ENCODE data around the gene SLC25A30. TPM values are rescaled to one million over a fixed set of nuclear protein-coding genes. Genes with fewer than 3 reads are reported as not detected.
"Not testable (repeated sequence)": the region's sequence is repeated elsewhere in the genome, so short reads cannot be mapped to it uniquely, and the experiment has no call there.

SLC25A30 gene
- total RNA-seq, 1 experiment from 2014 or later = 6.3 TPM

GRCh38 chr13:45388664-45389063 is 29.5 kb downstream of the SLC25A30 start:
- no peak overlapping the region for H2BK5ac ChIP-seq (ENCODE audit: insufficient read length, low read length)
- no peak overlapping the region for H2AK5ac ChIP-seq (ENCODE audit: insufficient read length, low read length)
- no peaks in the 10 kb centered on the region for H3K79me2 ChIP-seq (ENCODE audit: insufficient read depth, low read length)
- H3K9me3 ChIP-seq (ENCODE audit: control insufficient read depth, low read depth, low read length) = no peaks in the 10 kb centered on the region
- H4K20me1 ChIP-seq (ENCODE audit: control insufficient read depth, insufficient read depth, insufficient read length) = no peaks in the 10 kb centered on the region
- no peak overlapping the region for H2BK20ac ChIP-seq (ENCODE audit: low read depth, low read length, poor library complexity, severe bottlenecking)
- no peaks in the 10 kb centered on the region for H3K27me3 Mint-ChIP-seq (ENCODE audit: low read depth)
- H3K23me2 ChIP-seq (ENCODE audit: insufficient read length, low read depth, low read length, poor library complexity, severe bottlenecking) = no peaks in the 10 kb centered on the region
- no peak overlapping the region for H3K23ac ChIP-seq (ENCODE audit: insufficient read length, low read depth, low read length)
- H2BK120ac ChIP-seq (ENCODE audit: low read depth, low read length, poor library complexity, severe bottlenecking) = no peak overlapping the region
- H3K27ac ChIP-seq (ENCODE audit: insufficient read length, low read depth, low read length) = no peak overlapping the region
- no peak overlapping the region for H3K4me2 ChIP-seq (ENCODE audit: insufficient read depth, insufficient read length, low read length)
- no peak overlapping the region for H3K27ac Mint-ChIP-seq
- H3K4me3 Mint-ChIP-seq = no peak overlapping the region
- TF ChIP-seq, protein P1, sequence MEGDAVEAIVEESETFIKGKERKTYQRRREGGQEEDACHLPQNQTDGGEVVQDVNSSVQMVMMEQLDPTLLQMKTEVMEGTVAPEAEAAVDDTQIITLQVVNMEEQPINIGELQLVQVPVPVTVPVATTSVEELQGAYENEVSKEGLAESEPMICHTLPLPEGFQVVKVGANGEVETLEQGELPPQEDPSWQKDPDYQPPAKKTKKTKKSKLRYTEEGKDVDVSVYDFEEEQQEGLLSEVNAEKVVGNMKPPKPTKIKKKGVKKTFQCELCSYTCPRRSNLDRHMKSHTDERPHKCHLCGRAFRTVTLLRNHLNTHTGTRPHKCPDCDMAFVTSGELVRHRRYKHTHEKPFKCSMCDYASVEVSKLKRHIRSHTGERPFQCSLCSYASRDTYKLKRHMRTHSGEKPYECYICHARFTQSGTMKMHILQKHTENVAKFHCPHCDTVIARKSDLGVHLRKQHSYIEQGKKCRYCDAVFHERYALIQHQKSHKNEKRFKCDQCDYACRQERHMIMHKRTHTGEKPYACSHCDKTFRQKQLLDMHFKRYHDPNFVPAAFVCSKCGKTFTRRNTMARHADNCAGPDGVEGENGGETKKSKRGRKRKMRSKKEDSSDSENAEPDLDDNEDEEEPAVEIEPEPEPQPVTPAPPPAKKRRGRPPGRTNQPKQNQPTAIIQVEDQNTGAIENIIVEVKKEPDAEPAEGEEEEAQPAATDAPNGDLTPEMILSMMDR (conservative IDR thresholded peaks at IDR 0.05) = no peak
- H2BK12ac ChIP-seq (ENCODE audit: insufficient read length, low read depth, low read length) = no peak overlapping the region
- no peaks in the 10 kb centered on the region for H3K4me1 Mint-ChIP-seq
- no peak overlapping the region for H4K91ac ChIP-seq (ENCODE audit: insufficient read length, low read depth, low read length)
- no peak overlapping the region for H3K4ac ChIP-seq (ENCODE audit: low read depth, low read length)
- no peak overlapping the region for H3K14ac ChIP-seq (ENCODE audit: insufficient read depth, low read length)
- H3K79me1 ChIP-seq (ENCODE audit: insufficient read depth, low read depth, low read length, poor library complexity, severe bottlenecking) = no peaks in the 10 kb centered on the region
- no peak overlapping the region for H3T11ph ChIP-seq (ENCODE audit: low read length)
- H3K18ac ChIP-seq (ENCODE audit: insufficient read length, low read depth, low read length) = no peak overlapping the region
- DNase-seq = no peak
- H3K9ac ChIP-seq (ENCODE audit: extremely low read depth, insufficient read length, low read length) = no peak overlapping the region
- no peaks in the 10 kb centered on the region for H3K27me3 ChIP-seq (ENCODE audit: insufficient read depth, low read length)
- no peak overlapping the region for H3K56ac ChIP-seq (ENCODE audit: insufficient read length, low read depth, low read length)
- H3K4me1 ChIP-seq (ENCODE audit: insufficient read depth, low read length) = no peaks in the 10 kb centered on the region; the same call in 1 of the 2 replicates
- no peak overlapping the region for H4K5ac ChIP-seq (ENCODE audit: insufficient read length, low read depth, low read length)
- WGBS (ENCODE audit: extremely low coverage, insufficient read length, low lambda C conversion rate) = no CpG with 5 or more reads among the region's 4 CpGs
- H2BK15ac ChIP-seq (ENCODE audit: low read depth, low read length) = no peak overlapping the region
- H2AFZ ChIP-seq (ENCODE audit: low read length) = no peak overlapping the region
- peaks cover 10 to 32% (median 24%) of the 10 kb centered on the region in 3 experiments; a peak in 6 of 7 replicates for H3K36me3 Mint-ChIP-seq (ENCODE audit: insufficient read depth in 1 of 3, low read depth in 3 of 3)
- no peaks in the 10 kb centered on the region for H3K9me3 Mint-ChIP-seq
- H4K8ac ChIP-seq (replicated peaks; ENCODE audit: insufficient read length, low read depth, low read length) = no peak overlapping the region

- H3K4me3 Mint-ChIP-seq = not testable (repeated sequence)
- peaks cover 10 to 32% (median 24%) of the 10 kb centered on the region in 3 experiments; a peak in 6 of 7 replicates for H3K36me3 Mint-ChIP-seq (ENCODE audit: insufficient read depth in 1 of 3, low read depth in 3 of 3)
- no CpG with 5 or more reads among the region's 17 CpGs for WGBS (ENCODE audit: extremely low coverage, insufficient read length, low lambda C conversion rate)
These were observed 31.1 kb downstream of the SLC25A30 start for GRCh38 chr13:45386892-45387575.

More at GRCh38 chr13:45386892-45387575, 31.1 kb downstream of the SLC25A30 start:
- not testable (repeated sequence) for H4K5ac ChIP-seq (ENCODE audit: insufficient read length, low read depth, low read length); H2AFZ ChIP-seq (ENCODE audit: low read length); H3K79me1 ChIP-seq (ENCODE audit: insufficient read depth, low read depth, low read length, poor library complexity, severe bottlenecking); H3K9ac ChIP-seq (ENCODE audit: extremely low read depth, insufficient read length, low read length); H3K9me3 ChIP-seq (ENCODE audit: control insufficient read depth, low read depth, low read length); H3K56ac ChIP-seq (ENCODE audit: insufficient read length, low read depth, low read length); H2BK120ac ChIP-seq (ENCODE audit: low read depth, low read length, poor library complexity, severe bottlenecking); H2BK15ac ChIP-seq (ENCODE audit: low read depth, low read length); H3K27ac ChIP-seq (ENCODE audit: insufficient read length, low read depth, low read length); H2AK5ac ChIP-seq (ENCODE audit: insufficient read length, low read length); H3K9me3 Mint-ChIP-seq; H2BK20ac ChIP-seq (ENCODE audit: low read depth, low read length, poor library complexity, severe bottlenecking); DNase-seq; H3K4ac ChIP-seq (ENCODE audit: low read depth, low read length); H3K79me2 ChIP-seq (ENCODE audit: insufficient read depth, low read length); H2BK12ac ChIP-seq (ENCODE audit: insufficient read length, low read depth, low read length); H3K27me3 Mint-ChIP-seq (ENCODE audit: low read depth); H3K18ac ChIP-seq (ENCODE audit: insufficient read length, low read depth, low read length); H3K27ac Mint-ChIP-seq; H3T11ph ChIP-seq (ENCODE audit: low read length); H3K4me1 Mint-ChIP-seq; H3K4me2 ChIP-seq (ENCODE audit: insufficient read depth, insufficient read length, low read length); H3K14ac ChIP-seq (ENCODE audit: insufficient read depth, low read length); H4K91ac ChIP-seq (ENCODE audit: insufficient read length, low read depth, low read length); H3K27me3 ChIP-seq (ENCODE audit: insufficient read depth, low read length); H2BK5ac ChIP-seq (ENCODE audit: insufficient read length, low read length); H3K23me2 ChIP-seq (ENCODE audit: insufficient read length, low read depth, low read length, poor library complexity, severe bottlenecking); H4K8ac ChIP-seq (replicated peaks; ENCODE audit: insufficient read length, low read depth, low read length); H3K23ac ChIP-seq (ENCODE audit: insufficient read length, low read depth, low read length); H4K20me1 ChIP-seq (ENCODE audit: control insufficient read depth, insufficient read depth, insufficient read length); H3K4me1 ChIP-seq (ENCODE audit: insufficient read depth, low read length)
